Stimulated activated CD8-positive, alpha-beta memory T cell treated with anti-CD3 and anti-CD28 coated beads, Interleukin-4, amount 100 ng/mL, for 48 hours (primary cell): ENCODE measurements around the gene GGA1.
"Not testable (repeated sequence)": the region's sequence is repeated elsewhere in the genome, so short reads cannot be mapped to it uniquely, and the experiment has no call there.

ENCODE experiments used
- DNase-seq: peaks from one replicate; pipeline ENCODE4 v3.0.0-alpha.2; 2020

Gene GGA1

GRCh38 chr22:37610153-37610475 lies 1.5 kb downstream of the GGA1 start:
- not testable (repeated sequence) for DNase-seq

- DNase-seq, result no peak
These were observed 2.0 kb downstream of the GGA1 start for GRCh38 chr22:37610480-37611129.

GRCh38 chr22:37611207-37611606 lies 2.6 kb downstream of the GGA1 start:
- no peak for DNase-seq

GRCh38 chr22:37616201-37617083 lies 7.8 kb downstream of the GGA1 start:
- DNase-seq, result no peak

GRCh38 chr22:37617431-37617830 lies 8.8 kb downstream of the GGA1 start:
- DNase-seq, result no peak

- no peak for DNase-seq
These were observed 9.5 kb downstream of the GGA1 start for GRCh38 chr22:37618072-37618656.

- no peak for DNase-seq
These were observed 10.0 kb downstream of the GGA1 start for GRCh38 chr22:37618674-37619073.

GRCh38 chr22:37619991-37620390 lies 11.4 kb downstream of the GGA1 start:
- no peak for DNase-seq

GRCh38 chr22:37621352-37621860 lies 12.8 kb downstream of the GGA1 start:
- DNase-seq, result no peak

- peak; percentile 87 for DNase-seq
These were observed 14.7 kb downstream of the GGA1 start for GRCh38 chr22:37623075-37624016.

- DNase-seq, result no peak
These were observed 15.4 kb downstream of the GGA1 start for GRCh38 chr22:37624017-37624365.

GRCh38 chr22:37624876-37625275 lies 16.2 kb downstream of the GGA1 start:
- no peak for DNase-seq

- no peak for DNase-seq
These were observed 17.1 kb downstream of the GGA1 start for GRCh38 chr22:37625737-37626136.

GRCh38 chr22:37626144-37626543 lies 17.5 kb downstream of the GGA1 start:
- no peak for DNase-seq

GRCh38 chr22:37626556-37627075 lies 18.0 kb downstream of the GGA1 start:
- DNase-seq, result no peak

GRCh38 chr22:37627121-37627520 lies 18.5 kb downstream of the GGA1 start:
- no peak for DNase-seq

- peak; percentile 57 for DNase-seq
These were observed 18.9 kb downstream of the GGA1 start for GRCh38 chr22:37627545-37627944.

GRCh38 chr22:37628830-37629229 lies 20.2 kb downstream of the GGA1 start:
- no peak for DNase-seq

GRCh38 chr22:37629928-37630327 lies 21.3 kb downstream of the GGA1 start:
- no peak for DNase-seq

- no peak for DNase-seq
These were observed 22.3 kb downstream of the GGA1 start for GRCh38 chr22:37630839-37631435.

- DNase-seq, result no peak
These were observed 23.0 kb downstream of the GGA1 start for GRCh38 chr22:37631448-37632173.
